CD4-positive, alpha-beta T cell treated with Interleukin-15 for 4 hours (primary cell): ENCODE results near the gene RIMOC1.
"Not testable (repeated sequence)": the region's sequence is repeated elsewhere in the genome, so short reads cannot be mapped to it uniquely, and the experiment has no call there.

Experiments used
- DNase-seq: peaks from one replicate; pipeline ENCODE4 v3.0.0-alpha.2; 2020; ENCODE audit warnings: low spot score

The RIMOC1 gene

DNA sequence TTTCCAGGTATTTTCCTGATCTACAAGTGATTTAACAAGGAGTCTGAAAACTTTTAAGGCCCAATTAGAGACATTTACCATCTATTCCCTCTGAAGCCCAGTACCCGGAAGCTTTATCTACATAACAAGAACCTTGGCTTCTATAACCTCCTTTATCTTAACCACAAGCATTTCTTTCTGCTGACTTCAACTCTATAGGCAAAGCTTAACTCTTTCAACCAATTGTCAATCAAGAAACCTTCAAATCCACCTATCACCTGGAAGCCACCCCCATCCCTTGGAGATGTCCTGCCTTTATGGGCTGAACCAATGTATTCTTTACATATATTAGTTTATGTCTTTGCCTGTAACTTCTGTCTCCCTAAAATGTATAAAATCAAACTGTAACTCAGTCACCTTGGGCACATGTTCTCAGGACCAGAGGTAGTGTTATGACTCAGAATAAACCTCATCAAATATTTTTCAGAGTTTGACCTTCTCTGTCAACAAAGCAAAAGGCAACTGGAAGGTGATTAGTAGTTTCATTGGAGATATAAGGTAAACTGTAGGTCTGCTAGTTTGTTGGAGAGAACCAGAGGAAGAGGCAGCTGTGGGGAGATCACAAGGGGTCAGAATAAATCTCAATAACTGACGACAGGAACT is 13.0 kb upstream of the RIMOC1 start:
- no peak for DNase-seq

- DNase-seq: no peak
Observed at GRCh38 chr5:41892031-41892430, 12.1 kb upstream of the RIMOC1 start.

- DNase-seq: no peak
Observed at GRCh38 chr5:41893074-41893851, 10.9 kb upstream of the RIMOC1 start.

DNA sequence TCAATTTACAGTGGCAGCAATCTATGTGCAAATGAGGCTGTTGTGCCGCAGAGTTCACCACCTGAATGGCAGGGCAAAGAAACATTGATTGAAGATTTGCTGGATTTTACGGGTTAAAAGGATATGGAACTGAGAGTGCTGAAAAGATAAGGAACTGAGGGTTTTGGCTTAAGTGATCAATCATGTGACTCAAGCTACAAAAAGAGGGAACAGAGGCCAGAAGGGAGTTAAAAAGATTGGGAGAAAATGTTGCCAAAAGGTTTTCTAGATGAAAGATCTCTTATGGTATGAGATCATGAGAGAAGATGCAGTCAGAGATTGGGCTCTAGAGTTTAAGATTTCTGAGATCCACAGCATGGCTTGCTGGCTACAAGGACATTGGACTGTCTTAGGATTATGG is 7.9 kb upstream of the RIMOC1 start:
- no peak for DNase-seq

DNA sequence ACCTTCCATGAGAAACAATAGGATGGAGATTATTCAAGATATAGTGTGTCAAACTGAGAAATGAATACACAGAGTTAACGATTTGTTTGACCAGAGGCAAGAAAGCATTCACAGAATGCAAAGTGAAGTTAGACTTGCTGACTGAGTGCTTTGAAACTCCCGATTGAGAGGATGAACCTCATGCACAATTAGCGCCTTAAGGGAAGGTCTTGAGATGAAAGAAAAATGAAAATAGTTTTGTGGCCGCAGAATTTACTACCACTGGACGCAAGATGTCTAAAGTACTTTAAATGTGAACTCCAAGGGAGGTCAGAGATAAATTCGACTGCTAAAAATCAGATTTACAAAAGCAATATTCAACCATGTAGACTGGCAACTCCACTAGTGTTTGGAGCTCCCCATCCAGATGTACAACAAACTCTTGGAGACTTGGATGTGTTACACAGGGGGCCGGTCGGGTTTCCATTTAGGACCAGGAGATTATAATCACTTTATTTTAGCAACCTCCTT is 707 bp upstream of the RIMOC1 start:
- DNase-seq: no peak

GRCh38 chr5:41906151-41906550 is 2.0 kb downstream of the RIMOC1 start:
- DNase-seq: no peak

DNA sequence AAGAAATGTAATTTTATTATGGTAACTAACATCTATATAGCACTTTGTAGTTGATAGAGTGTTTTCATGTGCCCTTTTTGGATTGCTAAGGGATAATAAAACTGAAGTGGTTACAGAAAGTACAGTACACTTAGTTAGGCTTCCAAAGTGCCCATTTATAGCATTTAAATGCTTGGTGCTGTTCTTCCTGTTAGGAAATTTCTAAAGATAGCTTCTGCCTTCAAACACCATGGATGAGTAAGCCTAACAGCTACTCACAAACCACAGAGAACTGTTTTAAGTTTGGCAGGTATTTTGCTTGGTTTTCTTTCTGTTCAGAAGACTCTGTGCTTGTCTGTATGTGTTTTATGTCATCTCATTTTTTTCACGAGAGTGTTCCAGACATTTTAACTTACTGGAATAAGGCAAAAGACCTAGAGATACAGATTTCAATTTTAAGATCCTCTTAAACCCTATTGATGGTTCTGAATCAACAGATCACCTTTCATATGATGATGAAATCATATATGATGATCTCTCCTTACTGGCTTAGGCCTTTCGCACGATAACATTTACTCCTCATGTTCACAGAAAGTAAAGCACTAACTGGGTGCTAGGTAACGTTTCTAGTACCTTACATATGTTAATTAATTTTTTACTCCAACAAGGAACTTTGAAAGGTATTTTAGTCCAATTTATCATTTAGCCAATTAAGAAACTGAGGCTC is 4.4 kb downstream of the RIMOC1 start:
- DNase-seq: no peak

DNA sequence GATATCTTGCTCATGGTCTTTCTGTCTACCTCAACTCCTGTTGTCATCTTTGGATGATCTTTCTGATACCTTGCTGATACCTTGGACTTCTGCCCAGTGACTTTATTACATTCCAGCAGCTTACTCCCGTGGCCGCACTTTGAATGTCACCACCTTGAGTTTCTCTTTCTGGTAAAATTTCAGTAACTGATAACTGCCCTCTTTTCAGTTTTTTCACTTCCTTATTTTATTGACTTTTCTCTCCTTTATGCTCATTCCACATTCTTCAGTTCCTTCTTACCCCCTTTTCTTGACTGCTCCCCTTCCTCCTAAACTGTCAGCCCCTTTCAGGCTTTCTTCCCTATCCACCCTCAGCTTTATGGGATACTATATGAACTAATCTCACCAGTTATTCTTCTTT is 14.0 kb downstream of the RIMOC1 start:
- no peak for DNase-seq

- DNase-seq: no peak
Observed at GRCh38 chr5:41921166-41921565, 17.0 kb downstream of the RIMOC1 start.

DNA sequence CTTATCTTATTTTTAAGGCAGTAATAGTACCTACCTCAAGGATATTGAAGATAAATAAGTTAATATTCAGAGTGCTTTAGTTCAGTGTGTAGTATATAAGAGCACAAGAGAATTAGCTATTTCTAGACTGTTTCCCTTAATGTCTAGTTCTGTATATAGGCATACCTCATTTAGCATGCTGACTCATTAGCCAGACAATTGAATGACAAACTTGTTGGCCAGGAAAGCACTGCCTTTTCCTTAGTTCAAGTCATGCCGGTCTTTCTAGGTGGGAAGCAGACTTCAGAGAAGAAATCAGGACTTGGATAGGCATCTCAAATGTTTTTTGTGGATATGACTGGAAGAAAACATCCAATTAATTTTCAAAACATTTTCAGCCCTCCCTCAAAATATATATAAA is 17.7 kb downstream of the RIMOC1 start:
- DNase-seq: no peak

GRCh38 chr5:41924526-41924871 is 20.4 kb downstream of the RIMOC1 start:
- DNase-seq: no peak

DNA sequence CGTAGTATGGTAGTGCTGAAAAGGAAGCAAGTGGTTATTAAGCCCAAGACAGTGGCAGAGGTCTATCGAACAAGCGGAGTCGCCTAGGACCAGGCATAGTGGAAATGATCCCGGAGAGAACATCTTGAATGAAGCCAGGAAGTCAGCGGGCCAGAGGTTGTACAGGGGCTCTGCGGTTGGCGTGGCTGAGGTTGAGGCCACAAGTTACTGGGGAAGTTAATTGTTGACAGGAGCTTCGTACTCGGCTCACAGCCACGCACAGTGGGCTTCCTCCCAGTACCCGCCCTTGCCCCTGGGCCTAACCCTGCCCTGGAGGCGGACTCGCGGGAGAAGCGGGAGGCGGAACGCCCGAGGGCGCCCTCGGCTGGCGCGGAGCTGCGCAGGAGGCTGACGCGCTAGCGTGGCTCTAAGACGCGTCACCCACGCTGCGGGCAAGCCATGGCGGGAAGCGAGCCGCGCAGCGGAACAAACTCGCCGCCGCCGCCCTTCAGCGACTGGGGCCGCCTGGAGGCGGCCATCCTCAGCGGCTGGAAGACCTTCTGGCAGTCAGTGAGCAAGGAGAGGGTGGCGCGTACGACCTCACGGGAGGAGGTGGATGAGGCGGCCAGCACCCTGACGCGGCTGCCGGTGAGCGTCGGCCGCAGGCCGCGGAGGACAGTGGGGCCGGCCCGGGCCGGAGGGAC is 20.9 kb downstream of the RIMOC1 start, which contains the start of gene FBXO4:
Gene FBXO4 (plus strand): TSS at position 410 of the 683 bp plus-strand sequence. CDS start 29 bp downstream, at position 439.
- DNase-seq: peak; percentile 86

GRCh38 chr5:41925555-41925951 is 21.4 kb downstream of the RIMOC1 start:
- DNase-seq: no peak

- DNase-seq: no peak
Observed at GRCh38 chr5:41927604-41928003, 23.5 kb downstream of the RIMOC1 start.

DNA sequence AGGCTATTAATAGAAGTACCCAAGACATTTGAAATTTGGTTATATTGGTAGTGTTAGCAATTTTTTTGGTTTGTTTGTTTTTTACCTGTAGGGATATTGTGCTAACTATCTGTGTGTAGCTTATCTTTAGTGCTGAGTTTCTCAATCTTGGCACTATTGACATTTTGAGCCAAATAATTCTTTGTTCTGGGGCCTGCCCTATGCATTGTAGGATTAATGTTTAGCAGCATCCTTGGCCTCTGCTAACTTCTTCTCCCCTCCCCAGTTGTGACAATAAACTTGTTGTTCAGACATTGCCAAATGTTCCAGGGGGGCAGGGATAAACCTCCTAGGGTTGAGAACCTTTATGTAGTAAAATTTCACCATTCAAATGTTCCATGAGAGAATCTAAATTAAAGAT is 24.9 kb downstream of the RIMOC1 start:
- no peak for DNase-seq

- no peak for DNase-seq
Observed at GRCh38 chr5:41932770-41933169, 28.6 kb downstream of the RIMOC1 start.

DNA sequence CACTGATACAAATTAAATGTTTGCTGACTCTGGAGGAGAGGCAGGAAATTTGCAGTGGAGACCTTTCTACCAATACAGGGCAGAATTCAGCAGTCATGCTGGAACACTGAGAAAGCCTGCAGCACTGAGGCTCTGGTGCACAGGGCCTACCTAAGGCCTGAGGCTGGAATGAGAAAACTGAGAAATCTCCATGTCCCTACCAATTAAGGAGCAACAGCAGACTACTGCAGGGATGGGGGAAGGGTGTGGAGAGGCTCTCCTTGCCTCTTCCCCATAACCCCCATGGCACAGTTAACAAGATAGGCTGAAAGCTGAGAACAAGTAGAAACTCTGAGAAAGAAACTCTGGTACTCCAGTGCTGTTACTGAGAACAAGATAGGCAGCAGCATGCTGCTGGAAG is 31.4 kb downstream of the RIMOC1 start:
- DNase-seq: no peak

GRCh38 chr5:41940641-41941040 is 36.5 kb downstream of the RIMOC1 start:
- no peak for DNase-seq

GRCh38 chr5:41945332-41945955 is 41.3 kb downstream of the RIMOC1 start:
- DNase-seq: not testable (repeated sequence)

GRCh38 chr5:41951224-41951623 is 47.1 kb downstream of the RIMOC1 start:
- no peak for DNase-seq
